Transverse colon (tissue), 4 donors: Measurements from ENCODE around the gene SLC37A2. TPM values are rescaled to one million over a fixed set of nuclear protein-coding genes. Genes with fewer than 3 reads are reported as not detected.

ENCODE experiments used
- DNase-seq: peaks from one replicate; pipeline ENCODE4 v3.0.0-alpha.2; 2019
- H3K27ac ChIP-seq, 4 donors: fragments of 200-600 bp; sonication (generic); 2 replicates each; pipeline ENCODE4 v1.5.1; 2016 to 2018; ENCODE audit warnings: inconsistent platforms in 4 of 4
- H3K27me3 ChIP-seq: fragments of 200-600 bp; sonication (generic); 2 replicates; pipeline ENCODE4 v1.5.1; 2017; ENCODE audit warnings: inconsistent platforms
- H3K36me3 ChIP-seq, 4 donors: fragments of 200-600 bp; sonication (generic); 2 replicates each; pipeline ENCODE4 v1.5.1; 2017 to 2019; ENCODE audit warnings: inconsistent platforms in 4 of 4
- H3K4me1 ChIP-seq, 4 donors: fragments of 200-600 bp; sonication (generic); 2 replicates each; pipeline ENCODE4 v1.5.1; 2017 to 2020; ENCODE audit warnings: inconsistent platforms in 4 of 4
- H3K4me3 ChIP-seq, 4 donors: fragments of 200-600 bp; sonication (generic); 1 replicate in 1 of 4; 2 replicates in 3 of 4; pipeline versions ENCODE4 v1.5.1 to v1.6.1; 2017 to 2019; ENCODE audit warnings: inconsistent platforms in 4 of 4
- H3K9me3 ChIP-seq, 2 donors: fragments of 200-600 bp; sonication (generic); 2 replicates each; pipeline ENCODE4 v1.5.1; 2017 to 2019; ENCODE audit warnings: inconsistent platforms in 2 of 2
- CTCF ChIP-seq, 5 experiments: fragments of 200-600 bp in 3 of 5; fragments of 450-650 bp in 2 of 5; sonication (generic) in 3 of 5; IDR thresholded peaks; 1 replicate in 2 of 5; 2 replicates in 3 of 5; pipeline ENCODE4 v1.5.1; 2016 to 2017; ENCODE audit warnings: antibody characterized with exemption in 5 of 5, inconsistent platforms in 3 of 5, mild to moderate bottlenecking in 2 of 5, moderate library complexity in 1 of 5
- EP300 ChIP-seq: sonication (generic); formaldehyde crosslinking; IDR thresholded peaks from one replicate; pipeline ENCODE4 v1.6.1; 2017; ENCODE audit warnings: antibody characterized with exemption, low read depth
- POLR2A ChIP-seq: fragments of 450-650 bp; IDR thresholded peaks from one replicate; pipeline ENCODE4 v1.6.1; 2016; ENCODE audit warnings: antibody characterized with exemption, mild to moderate bottlenecking, moderate library complexity
- POLR2AphosphoS5 ChIP-seq, 3 donors: sonication (generic); formaldehyde crosslinking; IDR thresholded peaks; one replicate each; pipeline ENCODE4 v1.6.1; 2016; ENCODE audit warnings: antibody characterized with exemption in 3 of 3
- WGBS, 2 donors: methylation state at CpG; one replicate each; pipeline ENCODE4 v1.1.5; 2018; ENCODE audit warnings: low coverage in 1 of 2; 5-methylcytosine and 5-hydroxymethylcytosine counted together
- in situ Hi-C, 4 donors: fragments of 200-750 bp; cut with MboI; loops; one replicate each; pipeline versions ENCODE4 v1.15.0 to v1.15.1; 2017; ENCODE audit warnings: low sequenced_read_pairs in 3 of 4, low pct_ligation_motif_present in 1 of 4, low pct_unique_long_range_greater_than_20kb in 1 of 4
- intact Hi-C: fragments of 100-400 bp; cut with DNase I; formaldehyde crosslinking; loops from one replicate; pipeline ENCODE4 v1.15.1; 2023; ENCODE audit warnings: low total_unique reads
- total RNA-seq, 4 donors: library from RNA; depleted of rRNA; stranded (reverse); fragments of >200 nt; gene quantifications; one replicate each; pipeline ENCODE4 v1.1.0, GENCODE V29; 2016

Gene SLC37A2
- total RNA-seq, 4 donors from 2014 or later, result 2.4 to 20.6 (median 5.9) TPM

GRCh38 chr11:125117429-125117828 is 54.3 kb downstream of the SLC37A2 start:
- intact Hi-C loops (loop anchor here (10.0 kb wide), 1 partner anchor 163 kb away; the partner anchor contains the start of gene CCDC15), in situ Hi-C loops (loop anchor here in 1 of 4 donors (10.0 kb wide), 1 partner anchor 163 kb away; the partner anchor contains the start of gene CCDC15)
- Histone ChIP-seq H3K27ac (no peak overlapping the region), H3K4me3 (no peak overlapping the region), H3K4me1 (no peaks in the 10 kb centered on the region), H3K36me3 (no peaks in the 10 kb centered on the region), H3K9me3 (no peaks in the 10 kb centered on the region), H3K27me3 (peaks cover 31% of the 10 kb centered on the region)
- TF ChIP-seq POLR2A (no peak), EP300 (no peak), CTCF (IDR thresholded peaks at IDR 0.05) (no peak), POLR2AphosphoS5 (IDR thresholded peaks at IDR 0.05) (no peak)
- DNase-seq, result no peak
- WGBS, 2 donors, result 68 to 73% methylated on average over 4 of the region's 4 CpGs

GRCh38 chr11:125123194-125123946 is 60.3 kb downstream of the SLC37A2 start:
- 75 to 85% methylated on average over 4 of the region's 4 CpGs for WGBS, 2 donors
- Histone ChIP-seq H3K27me3 (peaks cover 25% of the 10 kb centered on the region), H3K27ac (no peak overlapping the region), H3K36me3 (no peaks in the 10 kb centered on the region), H3K4me1 (no peaks in the 10 kb centered on the region), H3K4me3 (no peak overlapping the region), H3K9me3 (no peaks in the 10 kb centered on the region)
- DNase-seq, result no peak
- no peak for TF ChIP-seq CTCF (IDR thresholded peaks at IDR 0.05)
- TF ChIP-seq POLR2AphosphoS5 (IDR thresholded peaks at IDR 0.05), result no peak
- TF ChIP-seq EP300, result no peak
- no peak for TF ChIP-seq POLR2A
- in situ Hi-C loops (no loop called here), intact Hi-C loops (no loop called here)

GRCh38 chr11:125123947-125124617 is 61.0 kb downstream of the SLC37A2 start:
- Histone ChIP-seq H3K36me3 (no peaks in the 10 kb centered on the region), H3K9me3 (no peaks in the 10 kb centered on the region), H3K4me1 (no peaks in the 10 kb centered on the region), H3K4me3 (no peak overlapping the region), H3K27me3 (peaks cover 23% of the 10 kb centered on the region), H3K27ac (no peak overlapping the region)
- no peak for TF ChIP-seq POLR2AphosphoS5 (IDR thresholded peaks at IDR 0.05)
- TF ChIP-seq EP300, result no peak
- no peak for TF ChIP-seq POLR2A
- TF ChIP-seq CTCF (IDR thresholded peaks at IDR 0.05), result peak in 3 of 5 experiments; percentile 24 to 41 (median 30)
- WGBS, 2 donors, result 57 to 61% methylated on average over 7 to 10 of the region's 10 CpGs
- DNase-seq, result peak; percentile 50
- in situ Hi-C loops (no loop called here), intact Hi-C loops (no loop called here)

GRCh38 chr11:125124618-125124992 is 61.5 kb downstream of the SLC37A2 start:
- Histone ChIP-seq H3K4me3 (no peak overlapping the region), H3K4me1 (no peaks in the 10 kb centered on the region), H3K27ac (no peak overlapping the region), H3K9me3 (no peaks in the 10 kb centered on the region), H3K27me3 (peaks cover 29% of the 10 kb centered on the region), H3K36me3 (no peaks in the 10 kb centered on the region)
- WGBS, 2 donors, result 87 to 98% methylated on average over 4 of the region's 4 CpGs
- TF ChIP-seq POLR2AphosphoS5 (IDR thresholded peaks at IDR 0.05), result no peak
- no peak for TF ChIP-seq POLR2A
- TF ChIP-seq CTCF (IDR thresholded peaks at IDR 0.05), result no peak
- no peak for TF ChIP-seq EP300
- no peak for DNase-seq
- in situ Hi-C loops, result no loop called here
- intact Hi-C loops, result no loop called here
